Peyer's patch (tissue), 4 donors: ENCODE measurements around the gene MAP3K8. TPM values are rescaled to one million over a fixed set of nuclear protein-coding genes. Genes with fewer than 3 reads are reported as not detected.

ENCODE experiments used
- DNase-seq, 3 donors: peaks; one replicate each; pipeline ENCODE4 v3.0.0-alpha.2; 2017 to 2019
- H3K27ac ChIP-seq, 4 donors: fragments of 200-600 bp; sonication (generic); one replicate each; pipeline ENCODE4 v1.5.1; 2016 to 2019
- H3K27me3 ChIP-seq, 2 donors: fragments of 200-600 bp; sonication (generic); one replicate each; pipeline ENCODE4 v1.5.1; 2019
- H3K36me3 ChIP-seq, 3 donors: fragments of 200-600 bp; sonication (generic); one replicate each; pipeline ENCODE4 v1.5.1; 2016 to 2019
- H3K4me1 ChIP-seq, 4 donors: fragments of 200-600 bp; sonication (generic); one replicate each; pipeline ENCODE4 v1.5.1; 2016 to 2019
- H3K4me3 ChIP-seq, 4 donors: fragments of 200-600 bp; sonication (generic); 1 replicate in 3 of 4; 2 replicates in 1 of 4; pipeline ENCODE4 v1.5.1; 2016 to 2019; ENCODE audit warnings: mild to moderate bottlenecking in 1 of 4
- H3K9me3 ChIP-seq, 4 donors: fragments of 200-600 bp; sonication (generic); one replicate each; pipeline ENCODE4 v1.5.1; 2016 to 2019; ENCODE audit warnings: mild to moderate bottlenecking in 1 of 4
- CTCF ChIP-seq, 6 experiments: fragments of 450-650 bp in 4 of 6; fragments of 200-600 bp in 2 of 6; sonication (generic) in 1 of 6; IDR thresholded peaks; one replicate each; pipeline ENCODE4 v1.5.1; 2017 to 2019; ENCODE audit warnings: antibody characterized with exemption in 6 of 6, mild to moderate bottlenecking in 3 of 6, moderate library complexity in 1 of 6
- POLR2A ChIP-seq, 2 donors: fragments of 450-650 bp; IDR thresholded peaks; one replicate each; pipeline ENCODE4 v1.5.1; 2017; ENCODE audit warnings: antibody characterized with exemption in 2 of 2, mild to moderate bottlenecking in 2 of 2, moderate library complexity in 2 of 2
- total RNA-seq, 4 donors: library from RNA; depleted of rRNA; stranded (reverse); fragments of >200 nt; gene quantifications; one replicate each; pipeline ENCODE4 v1.1.0, GENCODE V29; 2016

Gene MAP3K8
- total RNA-seq, 4 donors from 2014 or later: 3.5 to 19.0 (median 11.5) TPM

- DNase-seq: no peak
- no peaks in the 10 kb centered on the region for H3K9me3 ChIP-seq
Measured at GRCh38 chr10:30425336-30426075, 8.5 kb upstream of the MAP3K8 start.

GRCh38 chr10:30430544-30431298 is 3.3 kb upstream of the MAP3K8 start:
- Histone ChIP-seq H3K36me3 (no peaks in the 10 kb centered on the region), H3K9me3 (no peaks in the 10 kb centered on the region), H3K27ac (peak overlapping the region in 3 of 4 donors; percentile 23 to 64 (median 61)), H3K4me1 (peaks cover 0 to 25% (median 5%) of the 10 kb centered on the region in 4 donors), H3K4me3 (no peak overlapping the region), H3K27me3 (no peaks in the 10 kb centered on the region)
- TF ChIP-seq CTCF (IDR thresholded peaks at IDR 0.05) (no peak), POLR2A (IDR thresholded peaks at IDR 0.05) (no peak)
- DNase-seq: peak in 1 of 3 donors; percentile 34

More at GRCh38 chr10:30425336-30426075, 8.5 kb upstream of the MAP3K8 start:
- H3K4me3 ChIP-seq: no peak overlapping the region
- peaks cover 0 to 26% (median 5%) of the 10 kb centered on the region in 4 donors for H3K4me1 ChIP-seq
- no peaks in the 10 kb centered on the region for H3K36me3 ChIP-seq
- no peak overlapping the region for H3K27ac ChIP-seq
- H3K27me3 ChIP-seq: no peaks in the 10 kb centered on the region
- TF ChIP-seq CTCF (IDR thresholded peaks at IDR 0.05) (no peak), POLR2A (IDR thresholded peaks at IDR 0.05) (no peak)

- TF ChIP-seq POLR2A (IDR thresholded peaks at IDR 0.05): peak in 1 of 2 donors; percentile 24
- TF ChIP-seq CTCF (IDR thresholded peaks at IDR 0.05): no peak
- H3K4me3 ChIP-seq: peak overlapping the region in 2 of 4 donors; percentile 25 to 36
Measured at GRCh38 chr10:30431435-30431911, 2.5 kb upstream of the MAP3K8 start.

GRCh38 chr10:30432622-30433305 is 1.2 kb upstream of the MAP3K8 start:
- Histone ChIP-seq H3K27me3 (no peaks in the 10 kb centered on the region), H3K36me3 (no peaks in the 10 kb centered on the region), H3K27ac (peak overlapping the region; percentile 96 to 99 (median 98)), H3K4me3 (peak overlapping the region; percentile 82 to 95 (median 84)), H3K4me1 (peaks cover 0 to 33% (median 5%) of the 10 kb centered on the region in 4 donors), H3K9me3 (no peaks in the 10 kb centered on the region)
- no peak for TF ChIP-seq POLR2A (IDR thresholded peaks at IDR 0.05)
- DNase-seq: peak in 2 of 3 donors; percentile 60 to 64

More at GRCh38 chr10:30431435-30431911, 2.5 kb upstream of the MAP3K8 start:
- peak in 2 of 3 donors; percentile 48 to 60 for DNase-seq
- Histone ChIP-seq H3K9me3 (no peaks in the 10 kb centered on the region), H3K4me1 (peaks cover 0 to 28% (median 5%) of the 10 kb centered on the region in 4 donors), H3K36me3 (no peaks in the 10 kb centered on the region), H3K27ac (peak overlapping the region; percentile 3 to 64 (median 42)), H3K27me3 (no peaks in the 10 kb centered on the region)

- Histone ChIP-seq H3K36me3 (no peaks in the 10 kb centered on the region), H3K27ac (peak overlapping the region; percentile 96 to 99 (median 98)), H3K4me1 (peaks cover 0 to 28% (median 2%) of the 10 kb centered on the region in 4 donors), H3K27me3 (no peaks in the 10 kb centered on the region), H3K9me3 (no peaks in the 10 kb centered on the region), H3K4me3 (peak overlapping the region; percentile 82 to 95 (median 84))
- peak; percentile 69 to 86 (median 85) for DNase-seq
- TF ChIP-seq POLR2A (IDR thresholded peaks at IDR 0.05): no peak
- TF ChIP-seq CTCF (IDR thresholded peaks at IDR 0.05): no peak
Measured at GRCh38 chr10:30433306-30433729, 666 bp upstream of the MAP3K8 start.
